ENCODE data around the gene RPP40. TPM values are rescaled to one million over a fixed set of nuclear protein-coding genes. Genes with fewer than 3 reads are reported as not detected.
A peak's percentile ranks its signal among the peaks of the same experiment; 100 is the strongest.

Gene RPP40
- total RNA-seq, 1 donor from 2014 or later = 23.2 TPM

- peak; percentile 23 for DNase-seq (ENCODE audit: low spot score)
- no peak overlapping the region for H3K27ac Mint-ChIP-seq
- H3K4me3 ChIP-seq = no peak overlapping the region
Observed at GRCh38 chr6:4967301-4968030, 36.4 kb downstream of the RPP40 start.

GRCh38 chr6:4965562-4966389 lies 38.1 kb downstream of the RPP40 start:
- TF ChIP-seq, protein P1, sequence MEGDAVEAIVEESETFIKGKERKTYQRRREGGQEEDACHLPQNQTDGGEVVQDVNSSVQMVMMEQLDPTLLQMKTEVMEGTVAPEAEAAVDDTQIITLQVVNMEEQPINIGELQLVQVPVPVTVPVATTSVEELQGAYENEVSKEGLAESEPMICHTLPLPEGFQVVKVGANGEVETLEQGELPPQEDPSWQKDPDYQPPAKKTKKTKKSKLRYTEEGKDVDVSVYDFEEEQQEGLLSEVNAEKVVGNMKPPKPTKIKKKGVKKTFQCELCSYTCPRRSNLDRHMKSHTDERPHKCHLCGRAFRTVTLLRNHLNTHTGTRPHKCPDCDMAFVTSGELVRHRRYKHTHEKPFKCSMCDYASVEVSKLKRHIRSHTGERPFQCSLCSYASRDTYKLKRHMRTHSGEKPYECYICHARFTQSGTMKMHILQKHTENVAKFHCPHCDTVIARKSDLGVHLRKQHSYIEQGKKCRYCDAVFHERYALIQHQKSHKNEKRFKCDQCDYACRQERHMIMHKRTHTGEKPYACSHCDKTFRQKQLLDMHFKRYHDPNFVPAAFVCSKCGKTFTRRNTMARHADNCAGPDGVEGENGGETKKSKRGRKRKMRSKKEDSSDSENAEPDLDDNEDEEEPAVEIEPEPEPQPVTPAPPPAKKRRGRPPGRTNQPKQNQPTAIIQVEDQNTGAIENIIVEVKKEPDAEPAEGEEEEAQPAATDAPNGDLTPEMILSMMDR (IDR thresholded peaks at IDR 0.05) = no peak
- TF ChIP-seq EZH2phosphoT487 (IDR thresholded peaks at IDR 0.05) = no peak
- TF ChIP-seq EZH2 (IDR thresholded peaks at IDR 0.05) = no peak
- Histone ChIP-seq H3K4me2 (no peak overlapping the region), H3K9ac (no peak overlapping the region), H3K27ac (no peak overlapping the region), H2AFZ (replicated peaks) (no peak overlapping the region), H3K4me3 (no peak overlapping the region), H3K36me3 (no peaks in the 10 kb centered on the region), H3K27me3 (no peaks in the 10 kb centered on the region), H3K9me3 (ENCODE audit: low read depth) (no peaks in the 10 kb centered on the region), H4K20me1 (ENCODE audit: low read depth) (no peaks in the 10 kb centered on the region), H3K79me2 (ENCODE audit: low read depth) (no peaks in the 10 kb centered on the region), H3K4me1 (peaks cover 6% of the 10 kb centered on the region), H3F3A (ENCODE audit: low read depth) (no peaks in the 10 kb centered on the region)
- H3K9me3 Mint-ChIP-seq = peaks cover 15% of the 10 kb centered on the region
- no peak for DNase-seq (ENCODE audit: low spot score)
- H3K4me1 Mint-ChIP-seq = peaks cover 29% of the 10 kb centered on the region
- no peak overlapping the region for H3K4me3 Mint-ChIP-seq
- no peak overlapping the region for H3K27ac Mint-ChIP-seq
- peaks cover 23% of the 10 kb centered on the region for H3K27me3 Mint-ChIP-seq (ENCODE audit: insufficient read depth, low read depth)
- H3K36me3 Mint-ChIP-seq = no peaks in the 10 kb centered on the region

More at GRCh38 chr6:4967301-4968030, 36.4 kb downstream of the RPP40 start:
- no peaks in the 10 kb centered on the region for H4K20me1 ChIP-seq (ENCODE audit: low read depth)
- Mint-ChIP-seq H3K36me3 (no peaks in the 10 kb centered on the region), H3K27me3 (ENCODE audit: insufficient read depth, low read depth) (peaks cover 33% of the 10 kb centered on the region), H3K4me3 (no peak overlapping the region), H3K9me3 (peaks cover 20% of the 10 kb centered on the region), H3K4me1 (peaks cover 35% of the 10 kb centered on the region)
- H2AFZ ChIP-seq (replicated peaks) = no peak overlapping the region
- H3K79me2 ChIP-seq (ENCODE audit: low read depth) = no peaks in the 10 kb centered on the region
- H3K36me3 ChIP-seq = no peaks in the 10 kb centered on the region
- no peak overlapping the region for H3K27ac ChIP-seq
- H3K9ac ChIP-seq = no peak overlapping the region
- no peak for TF ChIP-seq EZH2phosphoT487 (IDR thresholded peaks at IDR 0.05)
- TF ChIP-seq, protein P1 (IDR thresholded peaks at IDR 0.05) = no peak
- H3K9me3 ChIP-seq (ENCODE audit: low read depth) = no peaks in the 10 kb centered on the region
- no peak overlapping the region for H3K4me2 ChIP-seq
- H3K4me1 ChIP-seq = peaks cover 6% of the 10 kb centered on the region
- no peaks in the 10 kb centered on the region for H3K27me3 ChIP-seq
- no peaks in the 10 kb centered on the region for H3F3A ChIP-seq (ENCODE audit: low read depth)

DNA sequence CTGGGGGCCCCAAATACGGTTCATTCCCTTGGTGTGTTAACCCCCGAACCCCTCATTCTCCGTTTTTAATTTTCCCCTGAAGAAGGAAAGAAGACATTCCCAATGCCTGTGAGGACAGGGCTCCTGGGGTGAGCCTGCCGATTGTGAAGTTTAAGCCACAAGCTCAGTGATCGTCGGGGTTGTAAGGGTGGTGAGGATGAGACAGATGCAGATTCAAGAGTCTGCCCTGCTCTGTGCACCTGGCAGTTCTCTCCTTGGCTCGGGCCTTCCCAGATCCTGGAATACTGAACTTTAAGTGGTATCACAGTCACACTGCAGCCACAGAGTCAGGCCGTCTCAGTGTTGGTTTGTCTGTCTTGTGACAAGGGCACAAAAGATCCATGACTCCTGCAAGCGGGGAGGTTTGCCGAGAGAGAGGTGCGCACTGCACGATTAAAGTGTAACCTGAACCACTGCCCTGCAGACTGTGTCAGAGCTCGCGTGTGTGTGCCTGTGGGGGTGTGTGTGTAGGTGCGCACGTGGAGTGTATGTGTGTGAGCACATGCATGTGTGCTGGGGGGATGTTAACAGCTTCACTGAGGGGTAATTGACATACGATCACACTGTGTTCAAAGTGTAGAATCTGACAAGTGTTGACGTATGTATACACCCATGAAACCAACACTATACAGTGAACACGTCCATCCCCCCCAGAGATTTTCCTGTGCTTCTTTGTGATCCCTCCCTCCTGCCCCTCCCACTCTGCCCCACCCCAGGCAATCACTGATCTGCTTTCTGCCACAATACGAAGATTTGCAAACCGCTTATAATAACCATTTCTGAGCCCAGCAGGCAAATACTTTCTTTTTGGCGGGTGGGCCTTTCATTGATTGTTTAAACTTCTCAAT lies 38.9 kb downstream of the RPP40 start:
- H3K36me3 Mint-ChIP-seq = no peaks in the 10 kb centered on the region
- TF ChIP-seq EZH2phosphoT487 (IDR thresholded peaks at IDR 0.05) (no peak), EZH2 (IDR thresholded peaks at IDR 0.05) (no peak)
- TF ChIP-seq, protein P1 (IDR thresholded peaks at IDR 0.05) = no peak
- no peak overlapping the region for H3K4me3 Mint-ChIP-seq
- no peaks in the 10 kb centered on the region for H3K79me2 ChIP-seq (ENCODE audit: low read depth)
- no peaks in the 10 kb centered on the region for H3F3A ChIP-seq (ENCODE audit: low read depth)
- H3K4me2 ChIP-seq = no peak overlapping the region
- no peaks in the 10 kb centered on the region for H3K9me3 ChIP-seq (ENCODE audit: low read depth)
- H3K4me1 Mint-ChIP-seq = peaks cover 22% of the 10 kb centered on the region
- DNase-seq (ENCODE audit: low spot score) = no peak
- H3K4me3 ChIP-seq = no peak overlapping the region
- H3K27me3 Mint-ChIP-seq (ENCODE audit: insufficient read depth, low read depth) = peaks cover 20% of the 10 kb centered on the region
- no peak overlapping the region for H3K27ac ChIP-seq
- peak overlapping the region; percentile 24 for H3K27ac Mint-ChIP-seq
- no peak overlapping the region for H3K9ac ChIP-seq
- peak overlapping the region; percentile 26 for H2AFZ ChIP-seq (replicated peaks)
- no peaks in the 10 kb centered on the region for H3K36me3 ChIP-seq
- no peaks in the 10 kb centered on the region for H3K27me3 ChIP-seq
- H3K4me1 ChIP-seq = peaks cover 6% of the 10 kb centered on the region
- no peaks in the 10 kb centered on the region for H4K20me1 ChIP-seq (ENCODE audit: low read depth)
- peaks cover 9% of the 10 kb centered on the region for H3K9me3 Mint-ChIP-seq

Measured in neural progenitor cell (in vitro differentiated cells).